HG02840 (cell line): Measurements from ENCODE around the gene BOD1L2.

Source experiments
- ATAC-seq: cut with Tn5 transposase; IDR thresholded peaks from one replicate; pipeline ENCODE4 v1.9.1; 2021; ENCODE audit warnings: mild to moderate bottlenecking, moderate library complexity, moderate number of reproducible peaks; ENCODE audit not compliant: unreplicated experiment, low FRiP score

Gene BOD1L2

GRCh38 chr18:57146956-57147636 is at the start of gene BOD1L2:
BOD1L2 (plus strand) TSS chr18:57147087; CDS start chr18:57147313, 226 bp downstream.
- no peak for ATAC-seq

GRCh38 chr18:57107140-57107832 is 39.6 kb upstream of the BOD1L2 start:
- ATAC-seq, result no peak

- ATAC-seq, result no peak
Measured at GRCh38 chr18:57110290-57110689, 36.6 kb upstream of the BOD1L2 start.

- ATAC-seq, result no peak
Measured at GRCh38 chr18:57113799-57114420, 33.0 kb upstream of the BOD1L2 start.

GRCh38 chr18:57116598-57117132 is 30.2 kb upstream of the BOD1L2 start:
- ATAC-seq, result no peak

GRCh38 chr18:57121542-57122112 is 25.3 kb upstream of the BOD1L2 start:
- no peak for ATAC-seq

GRCh38 chr18:57122936-57123510 is 23.9 kb upstream of the BOD1L2 start:
- ATAC-seq, result no peak

GRCh38 chr18:57125627-57126026 is 21.3 kb upstream of the BOD1L2 start:
- no peak for ATAC-seq

- ATAC-seq, result no peak
Measured at GRCh38 chr18:57128220-57128932, 18.5 kb upstream of the BOD1L2 start.

GRCh38 chr18:57131101-57131500 is 15.8 kb upstream of the BOD1L2 start:
- ATAC-seq, result no peak

GRCh38 chr18:57131782-57132181 is 15.1 kb upstream of the BOD1L2 start:
- ATAC-seq, result no peak

GRCh38 chr18:57134618-57135135 is 12.2 kb upstream of the BOD1L2 start:
- no peak for ATAC-seq

- ATAC-seq, result no peak
Measured at GRCh38 chr18:57135699-57136098, 11.2 kb upstream of the BOD1L2 start.

GRCh38 chr18:57137847-57138246 is 9.0 kb upstream of the BOD1L2 start:
- ATAC-seq, result no peak

- no peak for ATAC-seq
Measured at GRCh38 chr18:57141208-57142129, 5.4 kb upstream of the BOD1L2 start.

- ATAC-seq, result no peak
Measured at GRCh38 chr18:57142324-57142723, 4.6 kb upstream of the BOD1L2 start.

GRCh38 chr18:57143265-57143664 is 3.6 kb upstream of the BOD1L2 start:
- no peak for ATAC-seq

- ATAC-seq, result no peak
Measured at GRCh38 chr18:57148263-57148662, 1.4 kb downstream of the BOD1L2 start.

- no peak for ATAC-seq
Measured at GRCh38 chr18:57149051-57149450, 2.2 kb downstream of the BOD1L2 start.
